Measurements from ENCODE around the gene CRABP1.
"Not testable (repeated sequence)": the region's sequence is repeated elsewhere in the genome, so short reads cannot be mapped to it uniquely, and the experiment has no call there.

The CRABP1 gene

DNA sequence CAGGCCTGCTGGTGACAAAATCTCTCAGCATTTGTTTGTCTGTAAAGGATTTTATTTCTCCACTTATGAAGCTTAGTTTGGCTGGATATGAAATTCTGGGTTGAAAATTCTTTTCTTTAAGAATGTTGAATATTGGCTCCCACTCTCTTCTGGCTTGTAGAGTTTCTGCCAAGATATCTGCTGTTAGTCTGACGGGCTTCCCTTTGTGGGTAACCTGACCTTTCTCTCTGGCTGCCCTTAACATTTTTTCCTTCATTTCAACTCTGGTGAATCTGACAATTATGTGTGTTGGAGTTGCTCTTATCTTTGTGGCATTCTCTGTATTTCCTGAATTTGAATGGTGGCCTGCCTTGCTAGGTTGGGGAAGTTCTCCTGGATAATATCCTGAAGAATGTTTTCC, 40.0 kb downstream of the CRABP1 start:
- not testable (repeated sequence) for DNase-seq

DNA sequence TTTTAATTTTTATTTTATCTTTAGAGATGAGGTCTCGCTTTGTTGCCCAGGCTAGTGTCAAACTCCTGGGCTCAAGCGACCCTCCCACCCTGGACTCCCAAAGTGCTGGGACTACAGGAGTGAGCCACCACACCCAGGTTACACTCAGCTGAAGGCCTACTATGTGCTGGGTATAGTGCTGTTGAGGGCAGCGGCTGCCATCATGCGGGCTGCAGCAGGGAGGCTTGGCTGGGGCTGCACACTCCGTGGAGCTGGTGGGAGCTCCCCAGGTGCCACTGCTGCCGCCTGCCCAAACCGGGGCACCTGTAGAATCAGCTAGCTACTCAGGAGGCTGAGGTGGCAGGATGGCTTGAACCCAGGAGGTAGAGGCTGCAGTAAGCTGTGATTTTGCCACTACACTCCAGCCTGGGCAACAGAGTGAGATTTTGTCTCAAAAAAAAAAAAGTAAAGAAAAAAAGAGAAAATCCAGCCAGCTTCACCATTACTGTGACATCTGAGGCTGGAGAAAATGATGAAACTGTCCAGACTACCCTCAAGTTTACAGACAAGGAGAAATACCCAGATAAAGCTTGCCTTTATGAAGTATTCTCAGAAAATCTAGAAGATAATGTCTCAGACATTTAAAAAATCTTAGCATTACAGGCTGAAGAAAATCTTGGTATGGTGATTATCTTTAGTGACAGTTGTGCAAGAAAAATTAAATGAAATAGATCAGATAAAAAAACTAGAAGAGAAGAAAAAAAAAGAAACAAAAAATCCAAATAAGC, 42.1 kb downstream of the CRABP1 start:
- DNase-seq = no peak

DNA sequence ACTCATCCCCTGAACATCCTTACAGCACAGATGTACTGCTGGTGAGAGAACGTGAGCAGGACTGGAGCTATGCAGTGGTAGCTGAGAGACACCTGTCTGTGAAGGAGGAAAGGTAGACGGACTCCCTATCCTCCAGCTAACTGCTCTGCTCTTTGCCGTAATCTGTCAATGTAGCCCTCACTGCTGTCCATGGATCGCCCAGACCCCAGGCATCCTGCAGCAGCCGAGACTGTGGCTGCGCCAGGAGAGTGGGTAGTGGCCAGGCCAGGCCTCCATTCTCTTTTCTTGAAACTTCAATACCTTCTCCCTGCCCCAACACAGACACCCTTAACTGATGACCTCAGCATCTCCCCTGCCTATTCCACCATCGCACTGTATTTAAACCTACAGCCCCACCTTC, 44.5 kb downstream of the CRABP1 start:
- DNase-seq = no peak

DNA sequence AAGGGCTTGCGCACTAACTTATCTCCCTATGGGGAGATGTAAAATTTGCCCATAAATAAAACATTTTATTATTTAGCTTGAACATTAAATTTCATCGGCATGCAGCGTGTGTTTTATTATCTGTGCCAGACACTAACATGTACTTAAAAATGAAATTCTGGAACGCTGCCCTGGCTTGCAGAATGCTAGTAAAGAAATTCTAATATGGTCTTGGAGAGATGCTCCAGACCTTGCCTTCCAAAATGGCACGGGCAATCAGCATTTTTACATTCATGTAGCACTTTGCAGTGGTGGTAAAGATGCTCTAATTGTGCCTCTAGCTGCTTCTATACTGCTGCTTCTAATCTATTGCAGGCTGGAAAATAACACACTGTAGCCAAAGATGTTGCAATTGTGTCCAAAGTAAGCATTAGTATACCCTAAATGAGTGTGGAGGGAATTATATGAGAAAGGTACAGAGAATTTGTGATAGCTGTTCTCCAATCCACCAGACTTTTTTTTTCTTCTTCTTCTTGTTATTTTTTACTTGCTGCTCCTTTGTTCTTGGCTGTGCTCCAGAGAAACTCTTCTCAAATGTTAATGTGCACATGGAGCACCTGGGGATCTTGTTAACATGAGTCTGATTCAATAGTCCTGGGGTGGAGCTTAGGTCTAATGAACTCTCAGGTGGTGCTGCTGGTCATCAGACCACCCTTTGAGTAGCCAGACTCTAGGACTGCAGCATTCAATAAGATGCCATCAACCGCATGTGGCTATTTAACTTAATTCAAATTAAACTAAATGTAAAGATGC, 47.3 kb downstream of the CRABP1 start:
- no peak for DNase-seq

DNA sequence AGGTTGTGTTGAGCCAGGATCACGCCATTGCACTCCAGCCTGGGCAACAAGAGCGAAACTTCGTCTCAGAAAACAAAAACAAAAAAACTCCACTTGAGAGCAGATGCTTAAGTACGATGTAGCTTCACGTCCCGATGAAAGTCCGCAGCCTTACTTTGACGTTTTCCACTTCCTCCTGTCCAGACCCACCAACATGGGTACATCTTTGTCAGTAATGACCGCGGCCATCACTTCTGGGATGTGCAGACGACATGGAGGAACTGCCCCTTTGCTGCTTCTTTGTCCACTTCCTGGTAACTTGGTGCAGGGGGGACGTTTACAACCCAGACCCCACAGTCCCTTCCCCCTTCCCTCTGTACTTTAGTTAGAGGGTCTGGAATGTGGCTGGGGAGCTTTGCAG, 48.7 kb downstream of the CRABP1 start:
- no peak for DNase-seq

DNA sequence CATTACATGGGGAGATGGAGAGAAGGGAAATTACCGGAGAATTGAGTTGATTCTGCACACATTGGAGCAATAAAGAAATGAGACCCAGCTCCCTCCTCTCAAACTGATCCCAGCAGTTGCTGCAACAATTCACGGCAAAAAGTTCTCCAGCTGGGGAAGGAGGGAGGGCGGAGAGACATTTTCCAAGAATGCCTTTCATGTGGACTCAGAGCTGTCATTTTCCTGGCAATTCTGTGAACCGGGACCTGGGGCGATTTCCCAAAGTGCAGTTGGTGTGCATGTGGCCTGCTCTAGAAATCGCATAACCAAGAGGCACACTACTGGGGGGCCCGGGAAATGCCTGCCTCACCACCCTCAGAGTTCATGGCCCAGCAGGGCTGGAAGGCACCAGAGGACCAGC, 49.2 kb downstream of the CRABP1 start:
- no peak for DNase-seq

DNA sequence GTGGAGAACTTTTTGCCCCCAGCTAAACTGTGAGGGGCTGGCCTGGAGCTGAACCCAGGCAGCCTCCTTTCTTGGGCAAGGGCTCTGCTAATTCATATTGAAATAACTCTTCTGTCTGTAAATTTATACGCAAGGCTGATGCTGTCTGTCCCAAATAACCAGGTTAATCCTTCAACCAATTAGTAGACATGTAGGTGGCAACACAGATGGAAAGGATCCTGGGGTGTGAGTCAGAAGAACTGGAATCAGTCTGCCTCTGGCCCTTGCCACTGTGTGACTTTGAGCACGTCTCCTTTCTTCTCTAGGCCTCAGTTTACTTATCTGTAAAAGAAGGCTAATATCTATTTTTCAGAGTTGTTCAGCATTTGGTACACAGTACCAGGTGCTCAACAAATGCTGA, 49.6 kb downstream of the CRABP1 start:
- DNase-seq = no peak

DNA sequence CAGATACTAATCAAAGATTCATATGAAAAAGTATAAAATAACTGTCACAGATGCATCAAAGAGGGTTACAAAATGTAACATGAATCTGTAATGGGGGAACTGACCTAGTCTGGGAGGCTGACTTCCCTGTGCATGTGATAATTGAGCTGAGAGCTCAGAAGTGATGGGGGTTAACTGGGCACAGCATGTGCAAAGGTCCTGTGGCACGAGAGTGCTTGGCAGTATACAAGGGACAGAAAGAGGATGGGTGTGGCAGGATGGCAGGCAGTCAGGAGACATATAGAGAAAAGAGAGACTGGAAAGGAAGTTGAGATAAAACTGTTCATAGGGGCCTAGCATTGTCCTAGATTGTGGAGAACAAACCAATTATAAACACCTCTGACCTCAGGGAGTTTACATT, 50.1 kb downstream of the CRABP1 start:
- no peak for DNase-seq

DNA sequence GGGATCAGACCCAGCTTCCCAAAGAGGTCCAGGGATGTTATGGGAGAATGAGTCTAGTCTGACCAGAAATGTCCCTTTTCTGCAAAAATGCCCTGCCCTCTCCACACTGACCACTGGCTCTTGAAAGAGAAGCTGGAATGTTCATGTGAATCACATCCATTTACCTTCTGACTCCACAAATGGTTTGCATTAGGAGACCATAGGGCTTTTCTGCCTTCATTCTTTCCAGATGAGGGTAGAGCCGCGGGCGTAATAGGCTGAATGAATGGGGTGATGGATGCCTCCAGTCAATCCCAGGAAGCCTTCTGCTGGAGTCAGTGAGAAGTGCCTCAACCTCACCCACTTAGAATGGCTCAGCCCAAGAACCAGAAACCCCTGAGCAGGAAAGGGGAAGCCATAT, 50.7 kb downstream of the CRABP1 start:
- no peak for DNase-seq

DNA sequence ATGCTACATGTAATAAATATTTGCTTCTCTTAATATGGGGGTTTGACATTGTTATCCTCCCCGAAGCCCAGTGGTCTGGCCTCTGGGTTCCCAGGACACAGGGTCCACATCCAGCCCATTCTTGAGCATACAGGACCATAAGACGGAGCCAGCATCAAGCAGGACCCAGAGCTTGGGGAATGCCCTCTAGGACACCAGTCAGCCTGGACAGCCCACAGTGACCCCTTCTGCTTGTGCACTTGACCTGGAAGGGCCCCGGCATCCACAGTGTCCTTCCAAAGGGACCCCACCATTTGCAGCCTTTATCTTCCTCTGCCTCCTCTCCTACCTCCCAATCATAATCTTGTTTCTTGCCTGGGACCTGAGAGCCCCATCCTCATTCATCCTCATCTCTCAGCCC, 51.6 kb downstream of the CRABP1 start:
- DNase-seq = no peak

DNA sequence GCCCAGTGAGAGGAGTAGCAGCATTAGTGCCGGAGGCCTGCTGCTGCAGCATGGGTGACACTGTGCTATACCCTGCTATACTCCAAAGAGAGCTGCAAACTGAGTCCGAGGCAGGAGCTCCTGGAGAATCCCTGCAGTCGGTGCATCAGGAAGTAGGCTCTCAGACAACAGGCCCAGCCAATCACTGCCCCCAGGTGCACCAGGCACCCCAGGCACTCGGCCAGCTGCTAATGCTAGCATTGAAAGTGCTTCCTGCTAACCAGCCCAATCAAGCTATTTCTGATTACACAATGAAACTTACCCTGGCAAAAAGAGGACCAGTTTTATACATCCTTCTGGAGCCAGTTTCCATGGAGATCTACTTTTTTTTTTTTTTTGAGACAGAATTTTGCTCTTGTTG, 52.3 kb downstream of the CRABP1 start:
- no peak for DNase-seq

DNA sequence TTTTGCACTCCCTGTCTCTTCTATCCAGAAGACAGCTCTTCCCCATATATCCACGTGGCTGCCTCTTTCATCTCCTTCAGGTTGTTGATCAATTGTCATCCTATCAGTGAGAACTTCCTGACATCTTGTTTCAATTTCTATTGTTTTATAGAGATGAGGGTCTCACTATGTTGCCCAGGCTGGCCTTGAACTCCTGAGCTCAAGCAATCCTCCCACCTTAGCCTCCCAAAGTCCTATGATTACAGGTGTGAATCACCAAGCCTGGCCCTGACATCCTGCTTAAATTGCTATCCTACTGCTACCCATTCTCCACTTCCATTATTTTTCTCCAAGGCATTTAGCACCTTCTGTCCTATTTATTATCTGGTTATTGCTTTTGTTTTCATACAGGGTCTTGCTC, 53.0 kb downstream of the CRABP1 start:
- no peak for DNase-seq

DNA sequence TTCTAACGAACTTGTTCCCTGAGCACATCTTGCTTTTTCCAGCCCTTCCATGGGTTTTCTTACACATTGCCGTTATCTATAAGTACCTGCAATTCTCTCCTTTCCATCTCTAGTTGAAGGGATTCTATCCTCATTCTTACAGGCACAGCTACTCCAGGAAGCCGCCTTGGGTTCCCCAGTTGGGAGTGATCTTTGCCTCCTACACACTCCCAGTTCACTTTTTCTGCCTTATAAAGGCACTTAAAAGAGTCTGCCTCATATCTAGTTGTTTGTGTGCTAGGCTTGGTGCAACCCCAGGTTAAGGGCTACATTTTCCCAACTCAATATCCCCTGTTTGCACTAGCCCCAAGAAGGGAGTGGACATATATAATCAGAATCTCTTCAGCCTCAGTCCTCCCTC, 53.9 kb downstream of the CRABP1 start:
- no peak for DNase-seq

DNA sequence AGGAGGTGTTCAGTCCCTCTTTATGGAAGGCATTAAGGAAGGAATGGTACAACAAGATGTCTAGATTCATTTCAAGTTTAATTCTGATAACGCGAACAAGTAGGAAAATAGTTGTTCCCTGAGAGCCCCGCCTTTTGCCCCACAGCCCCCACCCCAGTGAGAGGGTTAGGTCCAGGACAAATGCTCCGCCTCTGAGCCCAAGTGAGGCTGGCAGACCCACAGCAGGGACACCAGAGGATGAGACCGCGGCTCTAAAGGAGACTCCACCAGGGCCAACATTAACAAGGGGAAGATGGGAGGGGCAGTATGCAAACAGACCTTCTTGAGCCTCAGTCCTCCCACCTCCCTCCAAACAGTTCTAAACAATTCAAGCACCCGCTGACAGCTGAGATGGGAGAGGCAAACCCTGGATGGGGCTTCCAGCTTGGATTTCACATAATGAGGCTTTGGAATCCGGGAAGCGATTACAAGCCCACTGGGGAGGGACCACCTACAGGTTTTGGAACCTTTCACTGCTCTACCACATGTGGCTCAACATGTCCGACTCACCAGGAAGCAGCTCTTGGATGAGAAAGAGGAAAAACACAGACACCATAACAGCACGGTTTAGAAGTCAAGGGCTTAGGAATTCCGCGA, 54.9 kb downstream of the CRABP1 start:
- DNase-seq = no peak

DNA sequence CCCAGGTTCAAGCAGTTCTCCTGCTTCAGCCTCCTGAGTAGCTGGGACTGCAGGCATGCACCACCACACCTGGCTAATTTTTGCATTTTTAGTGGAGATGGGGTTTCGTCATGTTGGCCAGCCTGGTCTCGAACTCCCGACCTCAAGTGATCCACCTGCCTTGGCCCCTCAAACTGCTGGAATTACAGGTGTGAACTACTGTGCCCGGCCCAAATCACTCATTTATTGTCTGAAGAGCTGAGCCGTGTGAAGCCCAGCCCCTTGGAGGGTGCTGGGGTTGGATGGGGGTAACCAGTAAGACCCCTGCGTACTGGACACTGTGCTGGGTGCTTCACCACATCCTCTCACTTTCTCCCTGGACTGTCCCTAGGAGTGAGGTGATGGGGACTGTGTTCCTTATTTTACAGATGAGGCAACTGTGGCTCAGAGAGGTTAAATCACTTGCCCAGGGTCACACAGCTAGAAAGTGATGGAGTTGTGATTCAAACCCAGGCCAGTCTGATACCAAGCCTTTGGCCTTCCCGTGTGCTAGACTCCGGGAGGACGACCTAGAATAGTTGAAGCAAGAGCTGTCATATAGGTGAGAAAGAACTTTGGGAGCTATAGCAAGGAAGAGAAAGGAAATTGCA, 56.1 kb downstream of the CRABP1 start:
- DNase-seq = no peak

DNA sequence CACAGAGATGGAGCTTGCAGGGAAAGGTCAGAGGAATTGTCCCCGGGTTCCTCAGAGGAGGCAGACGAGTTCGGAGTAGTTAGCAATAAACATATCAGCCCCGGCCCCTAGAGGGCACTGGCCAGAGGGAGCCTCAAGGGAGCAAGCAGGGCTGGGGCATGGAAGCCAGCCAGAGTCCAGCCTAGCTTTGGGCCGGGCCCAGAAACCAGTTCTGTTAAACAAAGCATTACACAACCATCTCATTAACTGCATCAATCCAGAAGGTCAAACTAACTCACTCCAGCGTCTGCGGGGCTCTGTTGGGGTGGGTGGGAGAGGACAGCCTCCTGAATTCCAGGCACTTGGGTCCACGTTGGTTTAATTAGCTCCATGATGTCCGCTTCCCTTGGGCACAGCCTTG, 56.8 kb downstream of the CRABP1 start:
- DNase-seq = no peak

DNA sequence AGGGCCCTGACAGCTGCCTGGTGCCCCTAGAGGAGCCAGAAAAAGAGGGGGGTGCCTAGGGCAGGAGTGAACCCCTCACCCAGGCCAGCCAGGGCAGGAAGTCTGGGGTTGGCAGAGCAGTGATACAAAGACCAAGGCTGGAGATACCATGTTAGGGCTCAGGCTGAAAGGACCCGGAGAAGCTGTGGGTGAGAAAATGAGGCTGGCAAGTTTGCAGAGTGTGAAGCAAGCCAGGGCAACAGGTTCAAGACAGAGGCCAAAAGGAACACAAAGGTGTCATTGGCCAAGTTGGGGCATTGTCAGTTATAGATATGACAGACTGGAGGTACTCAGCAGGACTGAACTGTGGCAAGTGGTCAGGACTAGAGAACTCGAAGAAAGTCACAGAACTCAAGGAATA, 57.2 kb downstream of the CRABP1 start:
- DNase-seq = no peak
